ENCODE results near the gene NRDC. TPM values are rescaled to one million over a fixed set of nuclear protein-coding genes. Genes with fewer than 3 reads are reported as not detected.
"Not testable (repeated sequence)": the region's sequence is repeated elsewhere in the genome, so short reads cannot be mapped to it uniquely, and the experiment has no call there.

NRDC gene
- polyA plus RNA-seq, 2 of the 4 experiments (the other 2 are of a cell fraction), result 129 to 162 TPM

DNA sequence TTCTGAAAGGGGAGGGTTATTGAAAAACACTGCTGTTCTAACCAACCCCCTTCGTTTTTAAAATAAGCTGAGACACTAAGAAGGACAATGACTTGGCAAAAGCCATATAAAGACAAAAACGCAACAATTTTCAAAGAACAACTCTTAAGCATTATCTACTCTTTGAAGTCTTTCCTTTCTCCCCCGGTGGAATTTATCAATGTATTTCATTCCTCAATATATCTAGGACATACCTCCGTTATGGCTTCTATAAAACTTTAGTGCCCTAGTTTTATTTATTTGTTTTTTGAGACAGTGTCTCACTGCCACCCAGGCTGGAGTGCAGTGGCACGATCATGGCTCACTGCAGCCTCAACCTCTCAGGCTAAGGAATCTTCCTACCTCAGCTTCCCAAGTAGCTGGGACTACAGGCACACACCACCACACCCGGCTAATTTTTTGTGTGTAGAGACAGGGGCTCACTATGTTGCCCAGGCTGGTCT, 3.2 kb downstream of the NRDC start:
- peak overlapping the region; percentile 86 for H3K4me2 ChIP-seq
- FAIRE-seq, result no peak
- ChIA-PET POLR2A (no interaction called here), CTCF (no interaction called here)
- WGBS (ENCODE audit: missing lambda C conversion rate), result 66% methylated on average over 6 of the region's 6 CpGs
- H3K4me3 ChIP-seq, result no peak overlapping the region
- DNase-seq (ENCODE audit: low read depth in 1 of 2, low spot score in 1 of 2), result no peak
- TF ChIP-seq NFE2L2 (conservative IDR thresholded peaks at IDR 0.05; ENCODE audit: low read length) (0 out of 2 replicates have a peak, but pooled peaks have one; percentile 34), HEYL (CRISPR knock-in tag; IDR thresholded peaks at IDR 0.05) (no peak), MAFK (IDR thresholded peaks at IDR 0.05; ENCODE audit: partially characterized antibody) (peak; percentile 53)
- H3K9me3 ChIP-seq, result no peaks in the 10 kb centered on the region
- no peak for ATAC-seq
- peak overlapping the region; percentile 27 to 64; a peak in 4 of 6 replicates for H3K27ac ChIP-seq
- peaks cover 26% of the 10 kb centered on the region for H3K4me1 ChIP-seq

- DNase-seq (ENCODE audit: low read depth in 1 of 2, low spot score in 1 of 2); H3K4me3 ChIP-seq; ATAC-seq; H3K9me3 ChIP-seq; FAIRE-seq; POLR2A ChIA-PET; H3K27ac ChIP-seq; H3K4me2 ChIP-seq; CTCF ChIA-PET: not testable (repeated sequence)
- peaks cover 26% of the 10 kb centered on the region for H3K4me1 ChIP-seq
- WGBS (ENCODE audit: missing lambda C conversion rate), result 90% methylated on average over 1 of the region's 1 CpG
- TF ChIP-seq ZC3H11A (IDR thresholded peaks at IDR 0.05), result peak; percentile 72
Measured at GRCh38 chr1:51873270-51873669, 5.3 kb downstream of the NRDC start.

GRCh38 chr1:51871351-51871975, 7.1 kb downstream of the NRDC start:
- Histone ChIP-seq H3K4me1 (peaks cover 24% of the 10 kb centered on the region), H3K4me2 (no peak overlapping the region), H3K4me3 (no peak overlapping the region), H3K9me3 (no peaks in the 10 kb centered on the region), H3K27ac (no peak overlapping the region)
- 94% methylated on average over 6 of the region's 6 CpGs for WGBS (ENCODE audit: missing lambda C conversion rate)
- FAIRE-seq, result no peak
- DNase-seq (ENCODE audit: low read depth in 1 of 2, low spot score in 1 of 2), result no peak
- CTCF ChIA-PET, result interaction anchor here (1.3 kb wide), 1 partner anchor 12 kb away, joined by 3 read pairs; no protein-coding TSS in a partner anchor
- ATAC-seq, result no peak
- POLR2A ChIA-PET, result no interaction called here
- TF ChIP-seq GATA3 (IDR thresholded peaks at IDR 0.05; ENCODE audit: borderline replicate concordance) (no peak), HDAC2 (IDR thresholded peaks at IDR 0.05) (no peak), CBX2 (IDR thresholded peaks at IDR 0.05; ENCODE audit: borderline replicate concordance, low read depth) (no peak), POLR2A (IDR thresholded peaks at IDR 0.05; ENCODE audit: low read length) (no peak), EHF (CRISPR knock-in tag; IDR thresholded peaks at IDR 0.05) (no peak), BCL3 (IDR thresholded peaks at IDR 0.05) (no peak), ZNF302 (CRISPR knock-in tag; IDR thresholded peaks at IDR 0.05) (no peak), ESRRA (IDR thresholded peaks at IDR 0.05; ENCODE audit: borderline replicate concordance, low read length) (no peak), CBX8 (IDR thresholded peaks at IDR 0.05) (no peak), MAZ (IDR thresholded peaks at IDR 0.05; ENCODE audit: borderline replicate concordance, low read depth, low read length) (no peak), CHD2 (IDR thresholded peaks at IDR 0.05; ENCODE audit: low read length, partially characterized antibody) (no peak), SMC3 (IDR thresholded peaks at IDR 0.05) (no peak)
- TF ChIP-seq, protein P1, sequence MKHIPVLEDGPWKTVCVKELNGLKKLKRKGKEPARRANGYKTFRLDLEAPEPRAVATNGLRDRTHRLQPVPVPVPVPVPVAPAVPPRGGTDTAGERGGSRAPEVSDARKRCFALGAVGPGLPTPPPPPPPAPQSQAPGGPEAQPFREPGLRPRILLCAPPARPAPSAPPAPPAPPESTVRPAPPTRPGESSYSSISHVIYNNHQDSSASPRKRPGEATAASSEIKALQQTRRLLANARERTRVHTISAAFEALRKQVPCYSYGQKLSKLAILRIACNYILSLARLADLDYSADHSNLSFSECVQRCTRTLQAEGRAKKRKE (CRISPR knock-in tag; IDR thresholded peaks at IDR 0.05; ENCODE audit: low read depth), result no peak

DNA sequence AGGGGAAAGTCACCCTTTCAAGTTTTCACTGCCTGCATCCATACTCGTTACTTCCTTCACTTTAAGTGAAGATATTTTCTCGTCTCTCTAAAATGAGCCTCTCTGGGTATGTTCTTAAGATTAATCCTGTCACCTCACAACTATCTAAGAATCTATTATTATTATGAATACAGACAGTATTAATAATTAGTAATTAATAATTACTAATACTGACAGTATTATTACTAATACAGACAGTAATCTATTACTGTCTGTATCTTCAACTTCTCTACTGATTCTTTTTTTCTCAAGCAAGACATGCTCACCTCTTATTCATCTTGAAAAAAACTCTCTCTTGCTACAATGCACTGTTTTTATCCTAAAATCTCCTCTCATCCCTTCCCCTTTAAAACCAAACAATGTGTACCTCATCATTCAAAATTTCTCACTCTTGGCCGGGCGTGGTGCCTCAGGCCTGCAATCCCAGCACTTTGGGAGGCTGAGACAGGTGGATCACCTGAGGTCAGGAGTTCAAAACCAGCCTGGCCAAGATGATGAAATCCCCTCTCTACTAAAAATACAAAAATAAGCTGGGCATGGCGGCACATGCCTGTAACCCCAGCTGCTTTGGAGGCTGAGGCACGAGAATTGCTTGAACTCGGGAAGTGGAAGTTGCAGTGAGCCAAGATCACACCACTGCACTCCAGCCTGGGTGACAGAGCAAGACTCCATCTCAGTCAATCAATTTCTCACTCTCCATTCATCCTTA, 7.8 kb downstream of the NRDC start:
- ChIA-PET CTCF (interaction anchor here (0.6 kb wide), 1 partner anchor 1364 kb away, joined by 3 read pairs; no protein-coding TSS in a partner anchor), POLR2A (no interaction called here)
- no peak overlapping the region for H3K4me2 ChIP-seq
- WGBS (ENCODE audit: missing lambda C conversion rate), result 90% methylated on average over 7 of the region's 7 CpGs
- ATAC-seq (no peak), FAIRE-seq (no peak), DNase-seq (ENCODE audit: low read depth in 1 of 2, low spot score in 1 of 2) (no peak)
- no peak overlapping the region for H3K4me3 ChIP-seq
- peaks cover 18% of the 10 kb centered on the region for H3K4me1 ChIP-seq
- no peaks in the 10 kb centered on the region for H3K9me3 ChIP-seq
- H3K27ac ChIP-seq, result no peak overlapping the region
- TF ChIP-seq, protein P2, sequence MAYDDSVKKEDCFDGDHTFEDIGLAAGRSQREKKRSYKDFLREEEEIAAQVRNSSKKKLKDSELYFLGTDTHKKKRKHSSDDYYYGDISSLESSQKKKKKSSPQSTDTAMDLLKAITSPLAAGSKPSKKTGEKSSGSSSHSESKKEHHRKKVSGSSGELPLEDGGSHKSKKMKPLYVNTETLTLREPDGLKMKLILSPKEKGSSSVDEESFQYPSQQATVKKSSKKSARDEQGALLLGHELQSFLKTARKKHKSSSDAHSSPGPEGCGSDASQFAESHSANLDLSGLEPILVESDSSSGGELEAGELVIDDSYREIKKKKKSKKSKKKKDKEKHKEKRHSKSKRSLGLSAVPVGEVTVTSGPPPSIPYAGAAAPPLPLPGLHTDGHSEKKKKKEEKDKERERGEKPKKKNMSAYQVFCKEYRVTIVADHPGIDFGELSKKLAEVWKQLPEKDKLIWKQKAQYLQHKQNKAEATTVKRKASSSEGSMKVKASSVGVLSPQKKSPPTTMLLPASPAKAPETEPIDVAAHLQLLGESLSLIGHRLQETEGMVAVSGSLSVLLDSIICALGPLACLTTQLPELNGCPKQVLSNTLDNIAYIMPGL (CRISPR knock-in tag; IDR thresholded peaks at IDR 0.05; ENCODE audit: borderline replicate concordance), result no peak
- TF ChIP-seq JUN (IDR thresholded peaks at IDR 0.05), result no peak
- no peak for TF ChIP-seq JUNB (IDR thresholded peaks at IDR 0.05)
- TF ChIP-seq, protein P3, sequence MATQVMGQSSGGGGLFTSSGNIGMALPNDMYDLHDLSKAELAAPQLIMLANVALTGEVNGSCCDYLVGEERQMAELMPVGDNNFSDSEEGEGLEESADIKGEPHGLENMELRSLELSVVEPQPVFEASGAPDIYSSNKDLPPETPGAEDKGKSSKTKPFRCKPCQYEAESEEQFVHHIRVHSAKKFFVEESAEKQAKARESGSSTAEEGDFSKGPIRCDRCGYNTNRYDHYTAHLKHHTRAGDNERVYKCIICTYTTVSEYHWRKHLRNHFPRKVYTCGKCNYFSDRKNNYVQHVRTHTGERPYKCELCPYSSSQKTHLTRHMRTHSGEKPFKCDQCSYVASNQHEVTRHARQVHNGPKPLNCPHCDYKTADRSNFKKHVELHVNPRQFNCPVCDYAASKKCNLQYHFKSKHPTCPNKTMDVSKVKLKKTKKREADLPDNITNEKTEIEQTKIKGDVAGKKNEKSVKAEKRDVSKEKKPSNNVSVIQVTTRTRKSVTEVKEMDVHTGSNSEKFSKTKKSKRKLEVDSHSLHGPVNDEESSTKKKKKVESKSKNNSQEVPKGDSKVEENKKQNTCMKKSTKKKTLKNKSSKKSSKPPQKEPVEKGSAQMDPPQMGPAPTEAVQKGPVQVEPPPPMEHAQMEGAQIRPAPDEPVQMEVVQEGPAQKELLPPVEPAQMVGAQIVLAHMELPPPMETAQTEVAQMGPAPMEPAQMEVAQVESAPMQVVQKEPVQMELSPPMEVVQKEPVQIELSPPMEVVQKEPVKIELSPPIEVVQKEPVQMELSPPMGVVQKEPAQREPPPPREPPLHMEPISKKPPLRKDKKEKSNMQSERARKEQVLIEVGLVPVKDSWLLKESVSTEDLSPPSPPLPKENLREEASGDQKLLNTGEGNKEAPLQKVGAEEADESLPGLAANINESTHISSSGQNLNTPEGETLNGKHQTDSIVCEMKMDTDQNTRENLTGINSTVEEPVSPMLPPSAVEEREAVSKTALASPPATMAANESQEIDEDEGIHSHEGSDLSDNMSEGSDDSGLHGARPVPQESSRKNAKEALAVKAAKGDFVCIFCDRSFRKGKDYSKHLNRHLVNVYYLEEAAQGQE (IDR thresholded peaks at IDR 0.05), result no peak
- TF ChIP-seq CBX8 (IDR thresholded peaks at IDR 0.05), result no peak
- TF ChIP-seq TFCP2L1 (CRISPR knock-in tag; IDR thresholded peaks at IDR 0.05), result no peak
- no peak for TF ChIP-seq TP53 (CRISPR knock-in tag; IDR thresholded peaks at IDR 0.05)
- TF ChIP-seq HOXA7 (CRISPR knock-in tag; IDR thresholded peaks at IDR 0.05), result no peak

All from A549 (cell line).